C4-2B (cell line): ENCODE results near the gene SMURF1.

Source experiments
- ZFX ChIP-seq: fragments of 450-650 bp; IDR thresholded peaks from 2 replicates; pipeline ENCODE4 v1.6.1; 2017
- TF ChIP-seq, protein P1 (sequence below): fragments of 450-650 bp; conservative IDR thresholded peaks from 2 replicates; pipeline ENCODE4 v1.5.1; 2017; ENCODE audit warnings: mild to moderate bottlenecking

DNA sequence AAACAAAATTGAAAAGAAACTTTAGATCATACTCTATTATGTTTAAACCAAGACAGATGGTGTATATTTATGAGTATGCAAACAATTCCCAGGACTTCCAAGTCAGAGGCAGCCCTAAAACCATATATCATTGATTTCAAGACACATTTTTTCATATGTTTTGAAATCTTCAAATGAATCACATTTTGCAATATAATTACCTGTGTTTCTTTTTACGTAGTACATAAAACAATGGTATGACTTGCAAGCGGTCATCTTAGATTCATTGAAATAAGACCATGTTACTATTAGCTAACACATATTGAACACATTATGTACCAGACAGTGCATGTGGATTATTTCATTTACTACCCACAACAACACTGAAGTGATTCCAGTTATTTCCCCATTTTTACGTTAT, 14.9 kb downstream of the SMURF1 start:
- TF ChIP-seq, protein P1, sequence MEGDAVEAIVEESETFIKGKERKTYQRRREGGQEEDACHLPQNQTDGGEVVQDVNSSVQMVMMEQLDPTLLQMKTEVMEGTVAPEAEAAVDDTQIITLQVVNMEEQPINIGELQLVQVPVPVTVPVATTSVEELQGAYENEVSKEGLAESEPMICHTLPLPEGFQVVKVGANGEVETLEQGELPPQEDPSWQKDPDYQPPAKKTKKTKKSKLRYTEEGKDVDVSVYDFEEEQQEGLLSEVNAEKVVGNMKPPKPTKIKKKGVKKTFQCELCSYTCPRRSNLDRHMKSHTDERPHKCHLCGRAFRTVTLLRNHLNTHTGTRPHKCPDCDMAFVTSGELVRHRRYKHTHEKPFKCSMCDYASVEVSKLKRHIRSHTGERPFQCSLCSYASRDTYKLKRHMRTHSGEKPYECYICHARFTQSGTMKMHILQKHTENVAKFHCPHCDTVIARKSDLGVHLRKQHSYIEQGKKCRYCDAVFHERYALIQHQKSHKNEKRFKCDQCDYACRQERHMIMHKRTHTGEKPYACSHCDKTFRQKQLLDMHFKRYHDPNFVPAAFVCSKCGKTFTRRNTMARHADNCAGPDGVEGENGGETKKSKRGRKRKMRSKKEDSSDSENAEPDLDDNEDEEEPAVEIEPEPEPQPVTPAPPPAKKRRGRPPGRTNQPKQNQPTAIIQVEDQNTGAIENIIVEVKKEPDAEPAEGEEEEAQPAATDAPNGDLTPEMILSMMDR = no peak
- no peak for TF ChIP-seq ZFX
